ENCODE results near the gene PRDX3.

DNA sequence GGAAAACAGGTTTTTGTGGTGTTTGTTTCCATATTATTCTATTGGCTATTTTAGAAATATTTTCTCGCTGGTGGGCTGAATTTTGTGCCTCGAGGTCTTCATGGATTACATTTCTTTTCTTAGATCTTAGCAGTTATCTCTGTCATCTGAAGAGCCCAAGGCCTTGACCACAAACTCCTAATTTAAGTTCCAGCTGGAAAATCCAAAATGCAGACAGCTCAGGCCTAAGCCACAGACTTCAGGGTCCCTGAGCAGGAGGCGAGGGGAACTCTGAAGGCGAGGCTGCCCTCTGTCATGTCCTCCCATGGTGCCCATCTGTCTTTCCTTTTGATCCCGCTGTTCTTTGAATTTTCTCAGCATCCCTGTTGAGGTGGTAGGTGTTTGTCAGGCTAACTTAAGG lies 60.4 kb downstream of the PRDX3 start:
- no peak for TF ChIP-seq POLR2A (IDR thresholded peaks at IDR 0.05)
- TF ChIP-seq, protein P1, sequence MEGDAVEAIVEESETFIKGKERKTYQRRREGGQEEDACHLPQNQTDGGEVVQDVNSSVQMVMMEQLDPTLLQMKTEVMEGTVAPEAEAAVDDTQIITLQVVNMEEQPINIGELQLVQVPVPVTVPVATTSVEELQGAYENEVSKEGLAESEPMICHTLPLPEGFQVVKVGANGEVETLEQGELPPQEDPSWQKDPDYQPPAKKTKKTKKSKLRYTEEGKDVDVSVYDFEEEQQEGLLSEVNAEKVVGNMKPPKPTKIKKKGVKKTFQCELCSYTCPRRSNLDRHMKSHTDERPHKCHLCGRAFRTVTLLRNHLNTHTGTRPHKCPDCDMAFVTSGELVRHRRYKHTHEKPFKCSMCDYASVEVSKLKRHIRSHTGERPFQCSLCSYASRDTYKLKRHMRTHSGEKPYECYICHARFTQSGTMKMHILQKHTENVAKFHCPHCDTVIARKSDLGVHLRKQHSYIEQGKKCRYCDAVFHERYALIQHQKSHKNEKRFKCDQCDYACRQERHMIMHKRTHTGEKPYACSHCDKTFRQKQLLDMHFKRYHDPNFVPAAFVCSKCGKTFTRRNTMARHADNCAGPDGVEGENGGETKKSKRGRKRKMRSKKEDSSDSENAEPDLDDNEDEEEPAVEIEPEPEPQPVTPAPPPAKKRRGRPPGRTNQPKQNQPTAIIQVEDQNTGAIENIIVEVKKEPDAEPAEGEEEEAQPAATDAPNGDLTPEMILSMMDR (IDR thresholded peaks at IDR 0.05) = no peak

Measured in testis (tissue), 2 donors.